ENCODE results near the gene GCKR.

Gene GCKR, protein sequence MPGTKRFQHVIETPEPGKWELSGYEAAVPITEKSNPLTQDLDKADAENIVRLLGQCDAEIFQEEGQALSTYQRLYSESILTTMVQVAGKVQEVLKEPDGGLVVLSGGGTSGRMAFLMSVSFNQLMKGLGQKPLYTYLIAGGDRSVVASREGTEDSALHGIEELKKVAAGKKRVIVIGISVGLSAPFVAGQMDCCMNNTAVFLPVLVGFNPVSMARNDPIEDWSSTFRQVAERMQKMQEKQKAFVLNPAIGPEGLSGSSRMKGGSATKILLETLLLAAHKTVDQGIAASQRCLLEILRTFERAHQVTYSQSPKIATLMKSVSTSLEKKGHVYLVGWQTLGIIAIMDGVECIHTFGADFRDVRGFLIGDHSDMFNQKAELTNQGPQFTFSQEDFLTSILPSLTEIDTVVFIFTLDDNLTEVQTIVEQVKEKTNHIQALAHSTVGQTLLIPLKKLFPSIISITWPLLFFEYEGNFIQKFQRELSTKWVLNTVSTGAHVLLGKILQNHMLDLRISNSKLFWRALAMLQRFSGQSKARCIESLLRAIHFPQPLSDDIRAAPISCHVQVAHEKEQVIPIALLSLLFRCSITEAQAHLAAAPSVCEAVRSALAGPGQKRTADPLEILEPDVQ

DNA sequence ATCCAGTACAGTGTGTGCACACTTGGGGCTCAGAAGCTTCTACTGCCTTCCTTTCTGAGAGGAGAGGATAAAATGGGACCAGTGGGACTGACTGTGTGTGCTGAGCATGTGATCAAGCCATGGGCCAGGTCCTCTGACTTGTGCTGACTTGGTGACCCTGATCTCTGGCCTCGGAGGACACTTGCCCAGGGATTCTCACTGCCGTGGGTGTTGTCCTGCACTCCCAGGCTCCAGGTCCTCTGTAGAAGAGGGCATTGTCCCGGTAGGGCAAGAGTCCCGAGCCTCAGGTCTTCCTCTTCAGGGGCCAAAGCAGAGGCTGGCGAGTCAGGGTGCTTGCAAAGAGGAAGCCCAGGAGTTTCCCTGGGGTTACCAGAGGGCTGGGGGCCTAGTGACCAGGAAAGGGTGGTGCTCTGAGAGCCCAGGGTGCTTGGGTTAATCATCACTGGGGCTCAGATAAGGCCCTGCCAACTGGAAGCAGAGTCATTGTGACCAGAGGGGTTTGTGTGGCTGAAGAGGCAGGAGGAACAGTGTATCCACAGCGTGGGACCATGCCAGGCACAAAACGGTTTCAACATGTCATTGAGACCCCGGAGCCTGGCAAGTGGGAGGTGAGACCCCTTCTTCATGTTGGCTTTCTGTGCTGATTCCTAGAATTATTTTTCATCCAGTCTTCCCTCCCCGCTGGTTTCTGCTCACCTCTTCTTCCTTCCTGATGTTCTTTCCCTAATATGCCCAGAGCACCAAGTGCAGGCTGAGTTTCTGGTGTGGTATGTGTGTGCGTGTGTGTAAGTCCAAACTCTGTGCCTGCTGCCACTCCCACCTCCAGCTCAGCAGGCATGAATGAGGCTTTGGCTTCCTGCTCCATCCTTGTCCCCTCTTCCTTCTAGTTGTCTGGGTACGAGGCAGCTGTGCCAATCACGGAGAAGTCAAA, at the start of gene GCKR:
TSS of gene GCKR (plus strand) at position 483 of the 931 bp plus-strand sequence. CDS start at position 549, 66 bp downstream.
- DNase-seq: no peak

DNA sequence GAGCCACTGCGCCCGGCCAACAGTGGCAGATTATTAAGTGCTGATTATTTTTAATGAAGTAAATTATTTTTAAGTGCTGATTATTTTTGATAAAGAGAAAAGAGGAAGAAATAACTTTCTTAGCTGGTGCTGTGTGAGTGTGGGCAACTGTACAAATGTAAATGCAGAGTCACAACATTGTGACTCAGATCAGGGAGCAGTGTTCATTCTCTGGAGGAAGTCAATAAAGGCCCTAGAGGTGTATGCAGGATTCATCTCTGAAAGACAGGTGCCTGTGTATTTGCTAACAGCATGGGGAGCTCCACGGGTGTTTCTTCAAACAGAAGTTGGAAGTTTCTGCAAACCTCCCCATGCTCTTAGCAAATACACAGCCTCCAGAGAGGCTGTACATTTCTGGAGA, 48.3 kb upstream of the GCKR start:
- no peak for DNase-seq

DNA sequence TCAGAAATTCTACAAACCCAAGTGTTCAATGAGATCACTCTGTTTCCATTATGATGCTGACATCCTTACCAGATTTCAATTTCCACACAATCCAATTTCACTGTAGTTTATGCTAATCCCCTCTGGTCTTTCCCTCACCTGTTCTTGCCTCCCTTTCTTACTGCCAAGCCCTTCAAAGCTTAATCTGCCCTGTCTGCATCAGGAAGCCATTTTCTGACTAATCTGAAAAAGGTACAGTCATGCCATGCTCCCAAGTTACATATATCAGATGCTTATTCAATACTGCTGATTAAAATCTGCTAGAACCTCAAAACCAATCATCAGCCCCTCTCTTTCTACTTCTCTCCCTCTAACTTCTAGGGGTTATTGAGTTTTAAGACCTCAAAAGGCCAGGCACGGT, 45.5 kb upstream of the GCKR start:
- DNase-seq: no peak

DNA sequence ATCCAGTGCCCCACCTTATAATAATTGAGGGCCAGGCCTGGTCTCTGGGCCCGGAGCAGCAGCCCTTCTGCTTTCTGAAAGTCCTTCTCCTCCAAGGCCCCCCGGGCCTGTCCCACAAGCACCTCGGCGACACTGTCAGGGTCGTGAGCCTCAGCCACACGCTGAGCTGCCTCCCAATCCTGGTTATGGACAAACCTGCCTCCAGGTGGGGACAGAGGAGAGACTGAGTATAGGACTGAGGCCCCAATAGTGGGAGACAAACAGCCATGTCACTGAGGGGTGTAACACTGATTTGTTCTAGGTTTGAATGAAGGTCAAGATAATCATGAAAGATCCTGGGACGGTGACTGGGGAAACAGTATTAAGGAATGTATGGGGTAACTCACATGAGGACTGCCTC, 42.7 kb upstream of the GCKR start:
- no peak for DNase-seq

DNA sequence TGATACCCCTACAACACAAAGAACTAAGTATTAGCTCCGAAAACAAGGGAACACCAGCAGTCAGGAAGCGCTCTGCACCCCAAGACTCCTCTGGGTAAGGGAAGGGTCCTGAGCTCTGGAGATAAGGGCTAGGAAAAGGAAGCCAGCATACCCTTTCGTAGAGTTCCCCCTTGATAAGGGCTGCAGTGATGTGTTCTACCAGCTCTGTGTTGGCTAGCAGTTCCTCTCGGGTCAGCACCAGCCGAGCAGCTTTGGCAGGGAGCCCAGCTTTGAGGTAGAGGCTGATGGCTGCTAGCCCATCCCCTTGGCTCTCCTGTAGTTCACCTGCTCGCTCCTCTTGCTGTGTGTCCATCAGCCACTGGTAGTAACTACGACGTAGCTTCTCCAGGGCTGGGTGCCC, 35.5 kb upstream of the GCKR start:
- no peak for DNase-seq

DNA sequence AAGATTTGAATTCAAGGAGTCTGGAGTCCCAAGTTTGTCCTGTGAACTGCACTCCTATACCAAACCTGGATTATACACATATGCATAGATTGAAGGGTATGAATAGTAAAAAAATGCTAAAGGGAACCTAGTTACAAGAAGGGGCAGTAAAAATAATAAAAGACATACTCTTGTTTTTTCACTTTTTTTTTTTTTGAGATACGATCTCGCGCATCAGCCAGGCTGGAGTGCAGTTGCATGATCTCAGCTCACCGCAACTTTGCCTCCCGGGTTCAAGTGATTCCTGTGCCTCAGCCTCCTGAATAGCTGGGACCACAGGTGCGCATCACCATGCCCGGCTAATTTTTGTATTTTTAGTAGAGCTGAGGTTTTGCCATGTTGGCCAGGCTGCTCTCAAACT, 32.2 kb upstream of the GCKR start:
- DNase-seq: no peak

DNA sequence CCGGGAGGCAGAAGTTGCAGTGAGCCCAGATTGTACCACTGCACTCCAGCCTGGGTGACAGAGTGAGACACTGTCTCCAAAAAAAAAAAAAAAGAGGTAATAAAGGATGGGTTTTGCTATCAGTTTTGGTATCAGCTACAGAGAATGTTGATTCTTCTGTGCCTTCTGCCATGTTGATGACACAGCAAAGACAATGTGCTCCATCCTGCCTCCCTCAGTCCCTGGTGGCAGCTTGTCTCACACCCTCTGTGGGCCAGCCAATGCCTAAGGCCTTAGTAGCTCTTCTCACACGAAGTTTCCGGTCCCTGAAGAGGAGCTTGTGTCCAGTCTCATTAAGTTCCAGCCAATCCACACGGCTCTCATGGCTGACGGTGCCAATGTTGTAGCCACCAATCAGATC, 24.7 kb upstream of the GCKR start:
- no peak for DNase-seq

DNA sequence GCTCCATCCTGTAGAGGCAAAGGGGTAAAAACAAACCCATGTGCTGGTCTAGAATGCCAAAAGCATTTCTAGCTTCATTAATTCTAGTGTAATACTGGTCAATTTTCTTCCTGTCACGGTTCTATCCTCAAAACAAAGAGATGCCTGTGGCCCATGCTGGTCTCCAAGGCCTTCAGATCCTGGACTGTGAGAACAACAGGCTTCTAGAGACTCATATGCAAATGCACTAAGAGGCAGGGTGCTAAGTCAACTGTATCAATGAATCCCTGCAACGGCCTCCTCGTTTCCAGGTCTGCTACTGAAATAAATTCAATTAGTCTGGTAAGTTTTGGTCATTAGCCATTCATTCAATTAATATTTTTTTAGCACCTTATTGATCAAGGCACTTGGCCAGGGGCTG, 11.1 kb upstream of the GCKR start:
- no peak for DNase-seq

DNA sequence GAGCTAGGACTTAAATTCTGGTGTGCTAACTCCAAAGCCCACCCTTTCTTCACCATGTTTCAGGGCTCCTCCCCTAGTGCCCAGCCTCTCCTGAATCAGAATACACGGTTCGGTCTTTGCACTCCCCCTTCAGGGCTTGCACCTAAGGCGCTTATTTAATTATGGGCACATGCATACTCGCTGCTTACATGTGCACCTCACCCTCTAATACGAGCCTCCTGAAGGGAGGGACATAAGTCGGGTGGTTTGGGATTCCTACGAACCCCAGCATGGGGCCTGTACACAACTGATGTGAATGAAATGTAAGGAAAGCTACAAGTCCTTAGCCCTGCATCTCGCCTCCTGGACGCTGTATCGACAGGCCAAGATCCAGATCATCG, 7.5 kb upstream of the GCKR start:
- DNase-seq: no peak

DNA sequence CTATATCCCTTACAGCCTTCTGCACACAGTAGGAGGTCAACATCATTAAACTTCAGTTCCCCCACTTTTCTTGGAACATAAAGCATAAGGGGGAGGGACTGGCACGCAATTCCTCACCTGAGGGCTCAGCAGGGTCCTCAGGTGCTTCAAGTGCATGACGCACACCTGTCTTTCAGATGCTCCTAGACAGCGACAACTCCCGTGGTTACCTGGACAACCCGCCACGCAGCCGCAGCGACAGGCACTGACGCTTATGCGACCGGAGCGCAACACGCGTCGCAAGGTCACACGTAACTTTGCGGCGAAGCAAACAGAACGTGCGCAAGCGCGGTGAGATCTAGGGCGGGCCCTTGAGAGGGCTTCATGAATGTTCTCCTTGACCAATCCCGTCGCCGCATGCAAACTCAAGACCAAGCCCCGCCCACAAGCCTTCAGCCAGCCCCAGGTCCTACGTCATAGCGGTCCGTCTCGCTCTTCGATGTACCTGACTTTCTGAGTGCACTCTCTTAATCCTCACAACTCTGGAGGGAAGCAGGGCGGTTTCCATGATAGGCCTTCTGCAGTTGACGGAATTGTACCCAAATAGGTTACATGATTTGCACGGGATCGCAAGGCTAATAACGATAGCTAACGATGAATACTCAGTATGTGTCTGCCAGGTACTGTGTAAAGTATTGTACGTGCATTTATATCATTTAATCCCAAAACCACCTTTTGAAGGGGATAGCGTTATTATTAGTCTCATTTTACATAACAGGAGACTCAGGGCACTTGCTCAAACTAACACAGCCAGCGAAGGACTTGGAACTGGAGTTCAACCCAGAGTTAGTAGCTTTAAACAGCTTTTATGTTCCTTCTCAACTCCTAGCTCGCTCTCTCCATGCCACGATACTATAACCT, 6.9 kb upstream of the GCKR start, which contains the start of gene IFT172:
TSS of gene IFT172 (minus strand) at position 246 of the 900 bp plus-strand sequence. CDS start at position 156, 90 bp downstream.
- DNase-seq: peak; percentile 95

DNA sequence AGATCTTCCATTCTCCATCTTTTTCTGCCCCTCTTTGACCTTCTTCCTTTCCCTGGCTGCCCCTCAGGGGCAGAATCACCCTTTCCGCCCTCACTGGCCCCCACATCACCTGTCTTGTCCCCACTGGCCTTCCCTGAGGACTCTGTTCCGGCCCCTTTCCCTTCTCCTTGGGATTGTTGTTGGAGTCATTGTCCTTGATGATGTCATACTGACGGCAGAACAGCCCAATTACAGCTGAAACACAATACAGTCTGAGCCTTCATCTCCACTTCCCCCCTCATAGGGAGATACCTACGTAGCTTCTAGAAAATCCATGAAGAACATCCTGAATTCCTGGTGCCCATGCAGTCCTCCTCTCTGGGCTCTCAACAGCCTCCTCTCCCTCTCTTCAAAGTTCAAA, 4.1 kb upstream of the GCKR start:
- DNase-seq: no peak

DNA sequence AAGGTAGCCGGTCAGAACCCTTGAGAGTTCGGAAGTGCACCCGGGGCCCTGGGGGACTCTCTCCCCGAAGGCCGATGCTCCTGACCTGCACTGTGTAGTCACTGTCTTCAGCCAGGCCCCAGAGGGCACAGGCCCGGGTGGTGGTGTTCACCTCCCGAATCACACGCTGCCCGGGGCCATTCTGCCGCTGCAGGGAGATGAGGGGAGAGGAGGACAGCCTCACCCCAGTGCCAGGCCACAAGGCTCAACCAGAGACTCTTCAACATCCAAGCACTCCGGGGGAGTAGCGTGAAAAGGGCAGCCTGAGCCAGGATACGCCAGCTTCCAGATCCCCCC, 2.7 kb upstream of the GCKR start:
- DNase-seq: no peak

DNA sequence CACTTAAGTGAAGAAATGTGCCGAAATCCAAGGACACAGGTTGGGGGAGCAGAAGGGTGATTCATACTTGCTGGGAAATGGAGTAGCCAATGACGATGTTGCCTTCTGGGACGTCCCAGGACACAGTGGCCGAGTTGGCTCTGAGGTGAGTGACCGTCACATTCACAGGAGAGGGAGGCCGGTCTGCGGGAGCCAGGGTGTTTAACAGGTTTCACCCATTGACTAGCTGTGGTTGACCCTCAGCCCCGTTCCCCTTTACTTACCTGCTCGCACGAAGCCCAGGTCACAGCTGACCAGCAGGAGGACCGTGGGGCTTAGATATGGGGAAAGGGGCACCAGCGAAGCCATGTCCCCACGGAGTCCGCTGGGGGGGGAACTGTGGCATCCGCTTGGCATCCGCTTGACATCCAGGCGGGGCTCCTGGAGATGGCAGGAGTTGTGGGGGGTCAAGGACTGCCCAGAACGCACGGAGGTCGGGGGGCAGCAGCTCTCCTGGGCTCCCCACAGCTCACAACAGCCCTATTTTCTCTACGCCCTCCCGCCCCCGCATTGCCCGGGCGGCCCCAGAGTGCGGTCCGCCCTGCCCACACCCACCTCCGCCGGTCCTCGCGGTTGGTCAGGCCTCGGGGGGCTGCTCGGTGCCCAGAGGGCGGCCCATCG, 2.2 kb upstream of the GCKR start:
- no peak for DNase-seq

DNA sequence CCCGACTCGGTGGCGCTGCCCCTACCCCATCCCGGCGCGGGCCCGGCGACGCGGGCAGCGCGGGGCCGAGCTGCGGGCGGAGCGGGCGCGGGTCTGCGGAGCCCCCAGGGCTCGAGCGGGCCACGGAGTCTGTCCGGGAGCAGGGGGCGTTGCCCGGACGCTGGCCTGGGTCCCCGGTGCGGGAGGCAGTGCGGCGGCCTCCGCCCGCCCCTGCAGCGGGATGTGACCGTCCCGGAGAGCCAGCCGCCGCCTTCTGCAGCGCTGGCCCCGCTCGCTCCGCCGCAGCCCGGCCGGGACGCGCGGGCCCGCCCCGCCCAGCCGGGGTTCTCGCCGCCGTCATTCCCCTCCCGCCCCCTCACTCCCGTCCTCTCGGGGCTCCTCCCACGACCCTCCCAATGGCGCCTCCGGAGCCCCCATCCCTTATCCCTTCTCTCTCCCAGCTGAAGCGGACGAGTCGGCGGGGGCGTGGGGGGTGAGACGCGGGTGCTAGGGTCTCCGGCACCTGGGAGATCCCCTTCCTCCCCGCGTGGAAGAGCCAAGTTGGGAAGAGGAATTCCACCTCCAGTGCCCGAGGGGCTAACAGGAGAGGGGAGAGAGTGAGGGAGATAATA, 1.6 kb upstream of the GCKR start, which contains the start of gene FNDC4:
TSS of gene FNDC4 (minus strand) at position 257 of the 611 bp plus-strand sequence. CDS start 521 bp downstream, outside the sequence.
- DNase-seq: no peak

DNA sequence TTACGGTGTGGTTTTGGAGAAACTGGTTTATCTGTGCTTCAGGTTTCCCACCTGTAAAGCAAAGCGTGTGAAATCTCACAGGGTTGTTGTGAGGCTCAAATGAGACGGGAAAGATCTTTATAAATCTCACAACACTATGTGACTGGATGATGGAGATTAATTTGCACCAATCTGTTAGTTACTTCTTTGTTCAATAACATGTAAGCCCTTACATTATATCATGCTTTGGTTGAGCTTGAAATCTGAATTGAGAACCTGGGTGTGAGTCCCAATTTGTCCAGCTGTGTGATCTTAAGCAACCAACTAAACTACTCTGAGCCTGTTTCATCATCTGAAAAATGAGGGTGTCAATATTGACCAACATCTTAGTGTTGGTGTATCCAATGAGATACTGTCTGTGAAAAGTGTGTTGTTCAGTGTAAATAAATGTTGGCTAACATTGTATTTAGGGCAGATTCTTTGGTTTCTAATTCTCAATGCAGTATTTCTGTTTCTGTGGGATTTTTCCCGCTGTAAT, 741 bp upstream of the GCKR start:
- DNase-seq: no peak

DNA sequence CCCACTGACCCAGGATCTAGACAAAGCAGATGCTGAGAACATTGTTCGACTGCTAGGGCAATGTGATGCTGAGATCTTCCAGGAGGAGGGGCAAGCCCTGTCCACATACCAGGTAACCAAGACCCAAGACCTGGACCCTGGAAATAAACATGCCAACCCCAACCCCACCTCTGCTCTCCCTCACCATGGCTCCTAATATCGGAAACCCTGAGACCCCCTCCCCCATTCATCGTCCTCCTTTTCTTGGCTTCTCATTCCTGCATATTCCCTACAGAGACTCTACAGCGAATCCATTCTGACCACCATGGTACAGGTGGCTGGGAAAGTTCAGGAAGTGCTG, 619 bp downstream of the GCKR start:
- DNase-seq: no peak

DNA sequence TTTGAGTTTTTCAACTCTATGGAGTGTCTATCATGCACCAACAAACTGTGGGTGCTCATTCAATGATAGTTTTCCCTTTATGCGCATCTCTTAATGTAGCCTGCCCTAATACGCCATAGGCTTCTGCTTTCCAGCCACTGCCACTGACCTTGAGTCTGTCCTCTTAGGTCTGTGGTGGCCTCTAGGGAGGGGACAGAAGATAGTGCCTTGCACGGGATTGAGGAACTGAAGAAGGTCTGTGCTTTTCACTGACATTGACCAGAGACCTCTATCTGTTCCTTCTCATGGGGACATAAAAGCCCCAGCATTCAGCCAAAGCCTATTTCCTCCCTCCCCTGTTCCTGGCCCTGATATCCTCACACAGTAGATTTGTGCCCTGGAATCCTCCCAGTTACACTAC, 2.3 kb downstream of the GCKR start:
- no peak for DNase-seq

DNA sequence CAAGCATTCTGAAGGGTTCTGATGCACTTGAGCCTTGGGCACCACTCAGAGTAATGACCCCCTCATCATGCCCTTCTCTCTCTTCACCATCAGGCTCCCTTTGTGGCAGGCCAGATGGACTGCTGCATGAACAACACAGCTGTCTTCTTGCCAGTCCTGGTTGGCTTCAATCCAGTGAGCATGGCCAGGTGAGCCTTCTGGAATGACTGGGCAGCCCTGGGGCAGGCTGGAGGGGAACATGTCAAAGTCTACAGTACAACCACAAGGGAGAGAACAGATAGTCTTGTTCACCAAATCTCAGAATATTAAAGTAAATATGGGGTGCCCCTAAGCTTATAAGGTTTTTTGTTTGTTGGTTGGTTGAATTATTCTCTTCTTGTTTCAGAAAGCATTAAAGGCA, 4.4 kb downstream of the GCKR start:
- DNase-seq: no peak

DNA sequence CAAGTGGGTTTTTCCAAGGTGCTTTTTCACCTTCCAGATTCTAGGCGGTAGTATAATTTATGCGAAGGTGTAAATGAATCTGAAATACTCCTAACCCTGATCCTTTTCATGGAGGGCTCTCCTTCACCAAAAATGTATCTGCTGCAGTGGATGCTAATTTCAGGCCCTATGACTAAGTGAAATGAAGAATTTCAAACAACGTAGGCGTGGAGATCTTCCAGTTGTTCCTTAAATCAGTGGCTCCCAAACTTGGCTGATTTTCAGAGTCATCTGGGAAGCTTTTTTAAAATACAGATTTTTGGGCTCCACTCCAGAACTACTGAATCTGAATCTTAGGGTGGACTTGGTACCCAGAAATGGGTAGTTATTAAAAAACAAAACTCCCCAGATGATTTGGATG, 5.5 kb downstream of the GCKR start:
- no peak for DNase-seq

DNA sequence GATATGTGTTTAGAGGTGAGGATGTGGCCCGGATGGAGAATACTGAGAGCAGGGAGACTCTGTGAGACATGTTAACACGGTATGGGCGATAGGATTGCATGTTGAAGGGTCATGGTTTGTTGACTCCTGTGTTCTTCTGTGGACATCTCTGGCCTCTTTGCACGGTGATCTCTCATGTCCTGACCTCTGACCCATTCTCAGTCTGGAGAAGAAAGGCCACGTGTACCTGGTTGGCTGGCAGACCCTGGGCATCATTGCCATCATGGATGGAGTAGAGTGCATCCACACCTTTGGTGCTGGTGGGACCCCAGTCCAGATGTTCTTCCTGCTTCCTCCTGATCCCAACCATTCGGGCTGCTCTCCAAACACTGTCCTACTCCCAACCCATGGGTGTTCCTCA, 9.9 kb downstream of the GCKR start:
- no peak for DNase-seq

DNA sequence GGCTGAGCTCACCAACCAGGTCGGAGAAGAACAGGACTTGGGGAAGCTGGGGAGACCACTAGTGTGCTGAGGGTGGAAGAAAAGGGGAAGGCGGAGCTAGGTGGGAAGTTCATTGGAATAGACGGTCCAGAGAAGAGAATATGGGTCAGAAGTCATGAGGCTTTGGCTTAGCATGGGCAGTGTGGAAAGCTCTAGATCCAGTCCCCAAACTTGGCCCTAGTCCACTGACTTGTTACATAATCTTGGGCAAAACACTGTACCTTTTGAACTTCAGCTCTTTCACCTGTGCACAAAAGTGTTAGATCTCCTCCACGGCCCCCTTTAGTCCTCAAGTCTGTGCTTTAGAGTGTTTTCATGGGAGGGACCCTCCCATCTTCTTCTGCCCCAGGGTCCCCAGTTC, 10.7 kb downstream of the GCKR start:
- DNase-seq: no peak
